Measurements from ENCODE around the gene GDPD3.

DNA sequence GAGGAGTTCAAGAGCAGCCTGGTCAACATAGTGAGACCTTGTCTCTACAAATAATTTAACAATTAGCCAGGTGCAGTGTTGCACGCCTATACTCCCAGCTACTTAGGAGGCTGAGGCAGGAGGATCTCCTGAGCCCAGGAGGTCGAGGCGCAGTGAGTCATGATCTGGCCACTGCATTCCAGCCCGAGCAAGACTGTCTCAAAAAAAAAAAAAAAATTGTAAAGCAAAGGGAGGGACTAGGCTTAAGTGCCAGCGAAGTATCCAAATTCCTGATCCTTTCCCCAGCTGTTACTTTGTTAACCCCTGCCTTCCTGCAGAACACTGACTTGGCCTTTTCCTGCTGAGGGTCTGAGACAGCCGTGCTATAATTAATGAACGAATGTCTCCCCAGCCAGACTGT is 2.7 kb downstream of the GDPD3 start:
- TF ChIP-seq, protein P1, sequence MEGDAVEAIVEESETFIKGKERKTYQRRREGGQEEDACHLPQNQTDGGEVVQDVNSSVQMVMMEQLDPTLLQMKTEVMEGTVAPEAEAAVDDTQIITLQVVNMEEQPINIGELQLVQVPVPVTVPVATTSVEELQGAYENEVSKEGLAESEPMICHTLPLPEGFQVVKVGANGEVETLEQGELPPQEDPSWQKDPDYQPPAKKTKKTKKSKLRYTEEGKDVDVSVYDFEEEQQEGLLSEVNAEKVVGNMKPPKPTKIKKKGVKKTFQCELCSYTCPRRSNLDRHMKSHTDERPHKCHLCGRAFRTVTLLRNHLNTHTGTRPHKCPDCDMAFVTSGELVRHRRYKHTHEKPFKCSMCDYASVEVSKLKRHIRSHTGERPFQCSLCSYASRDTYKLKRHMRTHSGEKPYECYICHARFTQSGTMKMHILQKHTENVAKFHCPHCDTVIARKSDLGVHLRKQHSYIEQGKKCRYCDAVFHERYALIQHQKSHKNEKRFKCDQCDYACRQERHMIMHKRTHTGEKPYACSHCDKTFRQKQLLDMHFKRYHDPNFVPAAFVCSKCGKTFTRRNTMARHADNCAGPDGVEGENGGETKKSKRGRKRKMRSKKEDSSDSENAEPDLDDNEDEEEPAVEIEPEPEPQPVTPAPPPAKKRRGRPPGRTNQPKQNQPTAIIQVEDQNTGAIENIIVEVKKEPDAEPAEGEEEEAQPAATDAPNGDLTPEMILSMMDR (IDR thresholded peaks at IDR 0.05), result no peak
- no peak for TF ChIP-seq POLR2A (IDR thresholded peaks at IDR 0.05)
